GM23248 (cell line): ENCODE data around the gene IL26.

ENCODE experiments used
- EZH2 ChIP-seq: fragments of 200-600 bp; sonication (generic); IDR thresholded peaks from 2 replicates; pipeline ENCODE4 v1.6.1; 2018; ENCODE audit warnings: antibody characterized with exemption, mild to moderate bottlenecking; ENCODE audit not compliant: insufficient read depth, poor library complexity, severe bottlenecking
- EZH2phosphoT487 ChIP-seq: fragments of 200-600 bp; sonication (generic); IDR thresholded peaks from 2 replicates; pipeline ENCODE4 v1.6.1; 2018; ENCODE audit warnings: antibody characterized with exemption, moderate library complexity, mild to moderate bottlenecking, low read depth; ENCODE audit not compliant: insufficient read depth

GRCh38 chr12:68200854-68201253 is 24.8 kb downstream of the IL26 start:
- TF ChIP-seq EZH2phosphoT487, result no peak
- TF ChIP-seq EZH2, result no peak
